Left ventricle myocardium inferior (tissue), 1 donor: Measurements from ENCODE around the gene ALDOB. TPM values are rescaled to one million over a fixed set of nuclear protein-coding genes. Genes with fewer than 3 reads are reported as not detected.
A peak's percentile ranks its signal among the peaks of the same experiment; 100 is the strongest.

Source experiments
- DNase-seq: peaks from one replicate; pipeline ENCODE4 v3.0.0-alpha.2; 2020
- H3K27ac ChIP-seq: fragments of 200-600 bp; replicated peaks from 2 replicates; pipeline ENCODE4 v1.8.0; 2021
- H3K27me3 ChIP-seq: fragments of 200-600 bp; 2 replicates; pipeline ENCODE4 v1.8.0; 2021; ENCODE audit warnings: low read depth
- H3K36me3 ChIP-seq: fragments of 200-600 bp; 2 replicates; pipeline ENCODE4 v1.8.0; 2021
- H3K4me1 ChIP-seq: fragments of 200-600 bp; 2 replicates; pipeline ENCODE4 v1.8.0; 2021
- H3K4me3 ChIP-seq: fragments of 200-600 bp; 2 replicates; pipeline ENCODE4 v1.8.0; 2021; ENCODE audit warnings: mild to moderate bottlenecking, moderate library complexity
- H3K9me3 ChIP-seq: fragments of 200-600 bp; replicated peaks from 2 replicates; pipeline ENCODE4 v1.8.0; 2021
- CTCF ChIP-seq: fragments of 200-600 bp; IDR thresholded peaks from 2 replicates; pipeline ENCODE4 v1.8.0; 2021; ENCODE audit warnings: antibody characterized with exemption, mild to moderate bottlenecking, borderline replicate concordance
- intact Hi-C: fragments of 100-400 bp; cut with micrococcal nuclease; formaldehyde crosslinking; loops from one replicate; pipeline ENCODE4 v1.11.0; 2022
- total RNA-seq: library from RNA; stranded (reverse); fragmentation: NEBNext Ultra II Directional; extraction: Animal tissue kit (Norgen Biotek cat#: 25700); gene quantifications from one replicate; pipeline ENCODE4 v1.2.1, GENCODE V29; 2021
- donor health status: DM: no; HTN: yes; CAD: no; lungs with severe emphysema.

The ALDOB gene
- total RNA-seq, 1 donor from 2014 or later: 0.41 TPM

- DNase-seq: no peak
- peaks cover 75% of the 10 kb centered on the region for H3K4me1 ChIP-seq
- peaks cover 30% of the 10 kb centered on the region for H3K36me3 ChIP-seq
- TF ChIP-seq CTCF: no peak
- peak overlapping the region; percentile 33 for H3K27ac ChIP-seq
- intact Hi-C loops: no loop called here
- H3K9me3 ChIP-seq: no peaks in the 10 kb centered on the region
- no peaks in the 10 kb centered on the region for H3K27me3 ChIP-seq
- no peak overlapping the region for H3K4me3 ChIP-seq
These were observed 43.3 kb upstream of the ALDOB start for GRCh38 chr9:101478906-101479305.

- Histone ChIP-seq H3K36me3 (peaks cover 35% of the 10 kb centered on the region), H3K4me1 (peaks cover 71% of the 10 kb centered on the region), H3K27ac (no peak overlapping the region)
These were observed 42.9 kb upstream of the ALDOB start for GRCh38 chr9:101478444-101478843.

GRCh38 chr9:101477736-101478135, 42.2 kb upstream of the ALDOB start:
- H3K4me3 ChIP-seq: no peak overlapping the region
- peaks cover 65% of the 10 kb centered on the region for H3K4me1 ChIP-seq
- no peaks in the 10 kb centered on the region for H3K27me3 ChIP-seq
- H3K27ac ChIP-seq: no peak overlapping the region
- intact Hi-C loops: no loop called here
- no peaks in the 10 kb centered on the region for H3K9me3 ChIP-seq
- H3K36me3 ChIP-seq: peaks cover 42% of the 10 kb centered on the region
- no peak for DNase-seq
- no peak for TF ChIP-seq CTCF

More at GRCh38 chr9:101478444-101478843, 42.9 kb upstream of the ALDOB start:
- intact Hi-C loops: no loop called here
- TF ChIP-seq CTCF: no peak
- H3K27me3 ChIP-seq: no peaks in the 10 kb centered on the region
- DNase-seq: no peak
- H3K9me3 ChIP-seq: no peaks in the 10 kb centered on the region
- H3K4me3 ChIP-seq: no peak overlapping the region

- intact Hi-C loops: no loop called here
- Histone ChIP-seq H3K36me3 (peaks cover 45% of the 10 kb centered on the region), H3K4me1 (peaks cover 59% of the 10 kb centered on the region), H3K9me3 (no peaks in the 10 kb centered on the region), H3K27me3 (no peaks in the 10 kb centered on the region), H3K4me3 (no peak overlapping the region), H3K27ac (no peak overlapping the region)
- DNase-seq: no peak
- no peak for TF ChIP-seq CTCF
These were observed 41.6 kb upstream of the ALDOB start for GRCh38 chr9:101477214-101477613.

GRCh38 chr9:101476576-101477208, 41.1 kb upstream of the ALDOB start:
- H3K27me3 ChIP-seq: no peaks in the 10 kb centered on the region
- H3K4me1 ChIP-seq: peaks cover 54% of the 10 kb centered on the region
- no peak overlapping the region for H3K27ac ChIP-seq
- no peak for TF ChIP-seq CTCF
- H3K36me3 ChIP-seq: peaks cover 49% of the 10 kb centered on the region
- no peaks in the 10 kb centered on the region for H3K9me3 ChIP-seq
- H3K4me3 ChIP-seq: no peak overlapping the region
- intact Hi-C loops: no loop called here
- DNase-seq: no peak
